GM12878 (cell line): ENCODE results near the gene RPS6KA5. TPM values are rescaled to one million over a fixed set of nuclear protein-coding genes. Genes with fewer than 3 reads are reported as not detected.
A peak's percentile ranks its signal among the peaks of the same experiment; 100 is the strongest.

Experiments
- ATAC-seq: fragments of 200-7000 bp; cut with Tn5 transposase; 3 replicates; pipeline ENCODE4 v1.9.1; 2020; ENCODE audit warnings: mild to moderate bottlenecking, moderate library complexity
- BruUV-seq: library from RNA; stranded (reverse); fragments of 400-500 nt; replicated peaks from 2 replicates; lab custom pipeline; 2021; lab: Mats Ljungman, UMichigan
- CTCF ChIA-PET: fragments of 300-600 bp; sonication (Branson Sonifier 250); formaldehyde crosslinking; extraction: SDS; loops from one replicate; lab custom pipeline; 2021; ENCODE audit warnings: inconsistent platforms; lab: Yijun Ruan, JAX
- POLR2A ChIA-PET: fragments of 350-600 bp; formaldehyde crosslinking; extraction: SDS; loops from one replicate; lab custom pipeline; 2021; ENCODE audit warnings: inconsistent platforms; lab: Charles Lee
- RAD21 ChIA-PET: fragments of 300-600 bp; sonication (Branson Sonifier 250); formaldehyde crosslinking; loops from one replicate; lab custom pipeline; 2023; ENCODE audit warnings: antibody characterized with exemption; ENCODE audit not compliant: unreplicated experiment; lab: Charles Lee
- SMC1A ChIA-PET: fragments of 300-600 bp; sonication (Branson Sonifier 250); formaldehyde crosslinking; loops from one replicate; lab custom pipeline; 2023; ENCODE audit not compliant: unreplicated experiment, uncharacterized antibody; lab: Charles Lee
- DNase-seq: peaks from one replicate; pipeline ENCODE4 v3.0.0-alpha.2; 2011; ENCODE audit warnings: low read depth, low spot score
- FAIRE-seq: peaks from 3 replicates; lab custom pipeline; 2011; peaks lifted over from hg19 to GRCh38; lab: Jason Lieb, UNC
- H2AFZ ChIP-seq: 2 replicates; pipeline ENCODE4 v1.6.0; 2011; ENCODE audit warnings: low read depth, low read length, control low read depth; ENCODE audit not compliant: control insufficient read depth
- H3K27ac ChIP-seq: 2 replicates; pipeline ENCODE4 v1.5.1; 2011; ENCODE audit warnings: control low read depth; ENCODE audit not compliant: control insufficient read depth, insufficient read depth
- H3K27me3 ChIP-seq, 2 experiments: replicated peaks in 1 of 2; 2 replicates each; pipeline versions ENCODE4 v1.6.0 to v1.6.1; 2011; ENCODE audit warnings: low read length in 1 of 2; ENCODE audit not compliant: control insufficient read depth in 2 of 2, insufficient read depth in 2 of 2
- H3K36me3 ChIP-seq, 2 experiments: 2 replicates each; pipeline ENCODE4 v1.5.1; 2011; ENCODE audit warnings: low read length in 1 of 2; ENCODE audit not compliant: control insufficient read depth in 2 of 2, insufficient read depth in 2 of 2
- H3K4me1 ChIP-seq: 2 replicates; pipeline ENCODE4 v1.6.1; 2011; ENCODE audit warnings: mild to moderate bottlenecking, low read length, moderate library complexity, mixed read lengths; ENCODE audit not compliant: control insufficient read depth, insufficient read depth
- H3K4me2 ChIP-seq: 2 replicates; pipeline ENCODE4 v1.6.0; 2011; ENCODE audit warnings: control low read depth; ENCODE audit not compliant: control insufficient read depth, insufficient read depth
- H3K4me3 ChIP-seq: fragments of 200-600 bp; sonication (generic); 2 replicates; pipeline ENCODE4 v1.5.1; 2016
- H3K79me2 ChIP-seq: 2 replicates; pipeline ENCODE4 v1.6.0; 2011; ENCODE audit warnings: low read length; ENCODE audit not compliant: control insufficient read depth, insufficient read depth
- H3K9ac ChIP-seq: 2 replicates; pipeline ENCODE4 v1.8.0; 2011; ENCODE audit warnings: low read length, control low read depth, mixed read lengths; ENCODE audit not compliant: control insufficient read depth, insufficient read depth
- H3K9me3 ChIP-seq: replicated peaks from 3 replicates; pipeline ENCODE4 v1.5.1; 2011; ENCODE audit warnings: mild to moderate bottlenecking, low read length; ENCODE audit not compliant: control insufficient read depth, insufficient read depth
- H4K20me1 ChIP-seq: 2 replicates; pipeline ENCODE4 v1.6.0; 2011; ENCODE audit not compliant: control insufficient read depth, insufficient read depth
- CHD1 ChIP-seq: IDR thresholded peaks from 2 replicates; pipeline ENCODE4 v1.6.1; 2012; ENCODE audit warnings: low read depth, low read length, improper control_type of control experiment
- FOS ChIP-seq: IDR thresholded peaks from 3 replicates; pipeline ENCODE4 v1.6.1; 2011; ENCODE audit warnings: borderline replicate concordance; ENCODE audit not compliant: insufficient read length; ENCODE audit errors: extremely low read depth
- GABPA ChIP-seq: IDR thresholded peaks from 2 replicates; pipeline ENCODE4 v1.6.1; 2014; ENCODE audit warnings: antibody characterized with exemption, low read depth, mild to moderate bottlenecking, inconsistent platforms
- HDAC2 ChIP-seq: fragments of 200-600 bp; sonication (generic); IDR thresholded peaks from 2 replicates; pipeline ENCODE4 v1.6.1; 2017
- NRF1 ChIP-seq: conservative IDR thresholded peaks from 2 replicates; pipeline ENCODE4 v1.6.1; 2011; ENCODE audit warnings: mild to moderate bottlenecking, low read depth, low read length, improper control_type of control experiment
- SRF ChIP-seq, 2 experiments: IDR thresholded peaks; 2 replicates each; pipeline ENCODE4 v1.6.1; 2011; ENCODE audit warnings: low read depth in 2 of 2, low read length in 2 of 2, mild to moderate bottlenecking in 1 of 2, moderate library complexity in 1 of 2
- TCF12 ChIP-seq: IDR thresholded peaks from 2 replicates; pipeline ENCODE4 v1.6.1; 2011; ENCODE audit warnings: low read depth, mild to moderate bottlenecking, low read length
- WGBS: methylation state at CpG from one replicate; pipeline ENCODE4 v1.1.6; 2016; ENCODE audit warnings: low lambda C conversion rate; ENCODE audit not compliant: insufficient replicate concordance, insufficient coverage; ENCODE audit errors: missing lambda C conversion rate; 5-methylcytosine and 5-hydroxymethylcytosine counted together
- in situ Hi-C: fragments of 300-500 bp; cut with MboI; formaldehyde crosslinking; loops from 9 replicates; pipeline ENCODE4 v1.14.3; 2018; ENCODE audit warnings: mixed read lengths
- intact Hi-C: fragments of 100-400 bp; cut with micrococcal nuclease; formaldehyde crosslinking; loops from one replicate; pipeline ENCODE4 v1.14.2; 2022; ENCODE audit not compliant: unreplicated experiment
- polyA plus RNA-seq, 11 experiments: library from polyadenylated mRNA; depleted of rRNA in 4 of 11; unstranded in 6 of 11; stranded (reverse) in 5 of 11; fragments of >200 nt; fragmentation: Nextera tagmentation in 4 of 11; fragmentation: Illumina TruSeq in 1 of 11; extraction: Ambion mirVana in 4 of 11; extraction: Trizol in 1 of 11; gene quantifications; 1 replicate in 1 of 11; 2 replicates in 10 of 11; pipeline versions ENCODE4 v1.2.1 to v1.2.3, GENCODE V29; 2011 to 2016; ENCODE audit warnings: inconsistent platforms in 2 of 11, missing spikeins in 2 of 11, low read depth in 1 of 11
- total RNA-seq, 4 experiments: library from RNA; depleted of rRNA in 3 of 4; stranded (reverse); fragments of >200 nt in 3 of 4; fragmentation: Illumina TruSeq in 1 of 4; extraction: Trizol in 1 of 4; gene quantifications; 2 replicates each; pipeline versions ENCODE4 v1.2.1 to v1.2.3, GENCODE V29; 2013 to 2021
- TF ChIP-seq, protein P1 (sequence below): IDR thresholded peaks from 2 replicates; pipeline ENCODE4 v1.6.1; 2011; ENCODE audit warnings: borderline replicate concordance, low read depth, mild to moderate bottlenecking, moderate library complexity, mixed read lengths, low read length; ENCODE audit not compliant: insufficient read depth; ENCODE audit errors: extremely low read length
- TF ChIP-seq, protein P2 (sequence below): IDR thresholded peaks from 2 replicates; pipeline ENCODE4 v1.6.1; 2012; ENCODE audit warnings: low read depth, low read length, improper control_type of control experiment
- TF ChIP-seq, protein P3 (sequence below): fragments of 450-650 bp; IDR thresholded peaks from 2 replicates; pipeline ENCODE4 v1.6.1; 2017; ENCODE audit warnings: antibody characterized with exemption, mild to moderate bottlenecking, moderate library complexity

Gene RPS6KA5
- total and polyA plus RNA-seq, 10 of the 15 experiments (the other 5 are each of a cell fraction or from before 2014, with no cell fraction given), result 1.4 to 7.0 (median 3.7) TPM

DNA sequence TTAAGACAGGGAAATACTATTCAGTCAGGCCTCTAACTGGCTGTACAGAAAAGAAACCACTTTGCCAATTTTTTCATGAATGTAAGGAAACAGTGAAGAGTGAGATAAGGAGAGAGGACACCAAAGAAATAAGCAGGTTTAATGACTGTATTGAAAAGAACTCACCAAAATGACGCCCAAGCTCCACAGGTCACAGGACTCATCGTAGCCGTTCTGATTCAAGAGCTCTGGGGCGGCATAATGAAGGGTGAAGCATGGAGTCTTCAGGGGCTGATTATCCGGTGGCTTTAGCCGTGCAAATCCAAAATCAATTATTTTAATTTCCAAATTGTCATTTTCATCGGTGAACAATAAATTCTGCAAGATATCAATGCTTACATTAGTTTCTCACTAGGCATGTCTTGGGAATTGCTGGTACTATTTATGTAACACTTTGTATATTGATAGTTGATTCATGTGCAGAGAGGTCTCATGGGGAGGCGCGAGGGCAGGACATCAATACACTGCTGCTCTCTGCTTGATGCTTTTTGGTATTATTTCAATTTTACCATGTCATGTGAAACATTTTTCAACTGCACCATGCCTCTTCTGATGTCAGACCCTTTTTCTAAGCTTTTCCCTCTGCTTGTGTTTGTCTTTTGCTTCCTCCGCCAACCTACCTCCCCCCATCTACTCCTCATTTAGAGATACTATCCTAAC lies 170.0 kb downstream of the RPS6KA5 start:
- Histone ChIP-seq H2AFZ (no peak overlapping the region), H3K4me2 (no peak overlapping the region), H3K4me1 (no peaks in the 10 kb centered on the region)
- 99% methylated on average over 10 of the region's 10 CpGs for WGBS
- intact Hi-C loops, result no loop called here
- CTCF ChIA-PET, result interaction anchor here (1.0 to 9.4 kb wide), 3 partner anchors 13 to 283 kb away, joined by 3 to 74 read pairs (median 4); no protein-coding TSS in a partner anchor
- peak; percentile 18 for FAIRE-seq
- TF ChIP-seq, protein P1, sequence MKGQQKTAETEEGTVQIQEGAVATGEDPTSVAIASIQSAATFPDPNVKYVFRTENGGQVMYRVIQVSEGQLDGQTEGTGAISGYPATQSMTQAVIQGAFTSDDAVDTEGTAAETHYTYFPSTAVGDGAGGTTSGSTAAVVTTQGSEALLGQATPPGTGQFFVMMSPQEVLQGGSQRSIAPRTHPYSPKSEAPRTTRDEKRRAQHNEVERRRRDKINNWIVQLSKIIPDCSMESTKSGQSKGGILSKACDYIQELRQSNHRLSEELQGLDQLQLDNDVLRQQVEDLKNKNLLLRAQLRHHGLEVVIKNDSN, result no peak
- TF ChIP-seq, all 136 proteins: peak for 0
- no peak overlapping the region for H3K9ac ChIP-seq
- H4K20me1 ChIP-seq, result no peaks in the 10 kb centered on the region
- ATAC-seq (no peak), DNase-seq (no peak)
- H3K27ac ChIP-seq, result no peak overlapping the region
- H3K9me3 ChIP-seq, result no peaks in the 10 kb centered on the region
- no TSS peak for BruUV-seq
- in situ Hi-C loops, result no loop called here
- no peaks in the 10 kb centered on the region for H3K27me3 ChIP-seq
- no peaks in the 10 kb centered on the region for H3K79me2 ChIP-seq
- ChIA-PET RAD21 (no interaction called here), POLR2A (interaction anchor here (1.1 kb wide), 1 partner anchor 11 kb away, joined by 3 read pairs; no protein-coding TSS in a partner anchor), SMC1A (interaction anchor here (0.6 to 6.1 kb wide), 10 partner anchors 12 to 332 kb away, joined by 3 to 28 read pairs (median 4); no protein-coding TSS in a partner anchor)
- H3K4me3 ChIP-seq, result no peak overlapping the region
- H3K36me3 ChIP-seq, result no peaks in the 10 kb centered on the region

DNA sequence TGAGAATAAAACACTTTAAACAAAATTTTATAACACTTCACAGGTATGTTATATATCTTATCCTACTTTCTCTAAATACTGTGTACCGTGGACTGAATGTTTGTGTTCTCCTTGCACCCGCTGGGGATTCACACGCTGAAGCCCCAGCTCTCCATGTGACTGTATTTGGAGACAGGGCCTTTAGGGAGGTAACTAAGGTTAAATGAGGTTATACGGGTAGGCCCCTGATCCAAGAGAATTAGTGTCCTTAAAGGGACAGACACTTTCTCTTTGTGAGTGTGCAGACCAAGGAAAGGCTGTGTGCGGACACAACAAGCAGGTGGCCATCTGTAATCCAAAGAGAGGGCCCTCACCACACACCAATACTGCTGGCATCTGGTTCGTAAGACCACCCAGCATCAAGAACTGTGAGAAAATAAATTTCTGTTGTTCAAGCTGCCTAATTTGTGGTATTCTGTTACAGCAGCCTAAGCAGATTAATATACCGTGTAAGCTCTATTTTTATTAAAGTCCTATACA lies 174.1 kb downstream of the RPS6KA5 start:
- FAIRE-seq, result no peak
- TF ChIP-seq, protein P2, sequence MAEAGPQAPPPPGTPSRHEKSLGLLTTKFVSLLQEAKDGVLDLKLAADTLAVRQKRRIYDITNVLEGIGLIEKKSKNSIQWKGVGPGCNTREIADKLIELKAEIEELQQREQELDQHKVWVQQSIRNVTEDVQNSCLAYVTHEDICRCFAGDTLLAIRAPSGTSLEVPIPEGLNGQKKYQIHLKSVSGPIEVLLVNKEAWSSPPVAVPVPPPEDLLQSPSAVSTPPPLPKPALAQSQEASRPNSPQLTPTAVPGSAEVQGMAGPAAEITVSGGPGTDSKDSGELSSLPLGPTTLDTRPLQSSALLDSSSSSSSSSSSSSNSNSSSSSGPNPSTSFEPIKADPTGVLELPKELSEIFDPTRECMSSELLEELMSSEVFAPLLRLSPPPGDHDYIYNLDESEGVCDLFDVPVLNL, result no peak
- TF ChIP-seq HDAC2 (no peak), SRF (IDR thresholded peaks at IDR 0.05; ENCODE audit: low read depth in 2 of 2, low read length in 2 of 2) (no peak), GABPA (no peak), NRF1 (no peak), FOS (no peak), TCF12 (no peak), CHD1 (no peak)
- TF ChIP-seq, protein P3, sequence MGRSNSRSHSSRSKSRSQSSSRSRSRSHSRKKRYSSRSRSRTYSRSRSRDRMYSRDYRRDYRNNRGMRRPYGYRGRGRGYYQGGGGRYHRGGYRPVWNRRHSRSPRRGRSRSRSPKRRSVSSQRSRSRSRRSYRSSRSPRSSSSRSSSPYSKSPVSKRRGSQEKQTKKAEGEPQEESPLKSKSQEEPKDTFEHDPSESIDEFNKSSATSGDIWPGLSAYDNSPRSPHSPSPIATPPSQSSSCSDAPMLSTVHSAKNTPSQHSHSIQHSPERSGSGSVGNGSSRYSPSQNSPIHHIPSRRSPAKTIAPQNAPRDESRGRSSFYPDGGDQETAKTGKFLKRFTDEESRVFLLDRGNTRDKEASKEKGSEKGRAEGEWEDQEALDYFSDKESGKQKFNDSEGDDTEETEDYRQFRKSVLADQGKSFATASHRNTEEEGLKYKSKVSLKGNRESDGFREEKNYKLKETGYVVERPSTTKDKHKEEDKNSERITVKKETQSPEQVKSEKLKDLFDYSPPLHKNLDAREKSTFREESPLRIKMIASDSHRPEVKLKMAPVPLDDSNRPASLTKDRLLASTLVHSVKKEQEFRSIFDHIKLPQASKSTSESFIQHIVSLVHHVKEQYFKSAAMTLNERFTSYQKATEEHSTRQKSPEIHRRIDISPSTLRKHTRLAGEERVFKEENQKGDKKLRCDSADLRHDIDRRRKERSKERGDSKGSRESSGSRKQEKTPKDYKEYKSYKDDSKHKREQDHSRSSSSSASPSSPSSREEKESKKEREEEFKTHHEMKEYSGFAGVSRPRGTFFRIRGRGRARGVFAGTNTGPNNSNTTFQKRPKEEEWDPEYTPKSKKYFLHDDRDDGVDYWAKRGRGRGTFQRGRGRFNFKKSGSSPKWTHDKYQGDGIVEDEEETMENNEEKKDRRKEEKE, result no peak

More for the DNA sequence above, 174.1 kb downstream of the RPS6KA5 start:
- no peak for DNase-seq
- no peak overlapping the region for H2AFZ ChIP-seq
- no TSS peak for BruUV-seq
- WGBS, result 96% methylated on average over 7 of the region's 7 CpGs
- H3K4me3 ChIP-seq, result no peak overlapping the region
- no peak overlapping the region for H3K27ac ChIP-seq
- in situ Hi-C loops (no loop called here), intact Hi-C loops (no loop called here)
- H3K4me2 ChIP-seq, result no peak overlapping the region
- peaks cover 5% of the 10 kb centered on the region; the same call in 1 of the 3 replicates for H3K9me3 ChIP-seq
- no peak overlapping the region for H3K9ac ChIP-seq
- no peaks in the 10 kb centered on the region for H3K79me2 ChIP-seq
- ChIA-PET SMC1A (interaction anchor here (1.2 kb wide), 1 partner anchor 13 kb away, joined by 3 read pairs; no protein-coding TSS in a partner anchor), RAD21 (no interaction called here), POLR2A (no interaction called here), CTCF (interaction anchor here (9.4 kb wide), 1 partner anchor 17 kb away, joined by 74 read pairs; no protein-coding TSS in a partner anchor)
- no peaks in the 10 kb centered on the region for H3K36me3 ChIP-seq
- no peaks in the 10 kb centered on the region for H4K20me1 ChIP-seq
- no peaks in the 10 kb centered on the region for H3K4me1 ChIP-seq
- no peaks in the 10 kb centered on the region for H3K27me3 ChIP-seq
- ATAC-seq, result no peak
